Breast epithelium (tissue), 4 donors: ENCODE results near the gene SLC41A3. TPM values are rescaled to one million over a fixed set of nuclear protein-coding genes. Genes with fewer than 3 reads are reported as not detected.

Experiments
- DNase-seq, 2 donors: peaks; one replicate each; pipeline ENCODE4 v3.0.0-alpha.2; 2019; ENCODE audit warnings: low spot score in 2 of 2
- H3K27ac ChIP-seq, 2 donors: fragments of 200-600 bp; sonication (generic) in 1 of 2; one replicate each; pipeline ENCODE4 v1.5.1; 2016 to 2019; ENCODE audit warnings: mild to moderate bottlenecking in 1 of 2
- H3K27me3 ChIP-seq, 2 donors: fragments of 200-600 bp; sonication (generic) in 1 of 2; one replicate each; pipeline versions ENCODE4 v1.5.1 to v1.6.0; 2017 to 2019; ENCODE audit warnings: control low read depth in 1 of 2, mild to moderate bottlenecking in 1 of 2
- H3K36me3 ChIP-seq: fragments of 200-600 bp; one replicate; pipeline ENCODE4 v1.5.1; 2019
- H3K4me1 ChIP-seq, 2 donors: fragments of 200-600 bp; sonication (generic); one replicate each; pipeline ENCODE4 v1.5.1; 2016 to 2019; ENCODE audit warnings: control low read depth in 1 of 2
- H3K4me3 ChIP-seq, 3 donors: fragments of 200-600 bp; sonication (generic); 1 replicate in 2 of 3; 2 replicates in 1 of 3; pipeline ENCODE4 v1.5.1; 2016 to 2019; ENCODE audit warnings: mild to moderate bottlenecking in 3 of 3, moderate library complexity in 2 of 3
- H3K9me3 ChIP-seq, 2 donors: fragments of 200-600 bp; sonication (generic) in 1 of 2; one replicate each; pipeline ENCODE4 v1.5.1; 2016 to 2019; ENCODE audit warnings: control low read depth in 1 of 2
- POLR2A ChIP-seq: fragments of 450-650 bp; IDR thresholded peaks from one replicate; pipeline ENCODE4 v1.6.1; 2016; ENCODE audit warnings: antibody characterized with exemption, mild to moderate bottlenecking, moderate library complexity
- POLR2AphosphoS5 ChIP-seq, 3 donors: sonication (generic); formaldehyde crosslinking; IDR thresholded peaks; one replicate each; pipeline ENCODE4 v1.6.1; 2017; ENCODE audit warnings: antibody characterized with exemption in 3 of 3
- intact Hi-C: fragments of 100-400 bp; cut with DNase I; formaldehyde crosslinking; loops from one replicate; pipeline ENCODE4 v1.15.1; 2023; ENCODE audit warnings: low total_unique reads
- total RNA-seq, 3 donors: library from RNA; depleted of rRNA; stranded (reverse); fragments of >200 nt; gene quantifications; one replicate each; pipeline ENCODE4 v1.1.0, GENCODE V29; 2016
- TF ChIP-seq, protein P1 (sequence below), 3 donors: fragments of 450-650 bp; IDR thresholded peaks; one replicate each; pipeline ENCODE4 v1.5.1; 2016 to 2017; ENCODE audit warnings: antibody characterized with exemption in 3 of 3, mild to moderate bottlenecking in 3 of 3, moderate library complexity in 3 of 3

Gene SLC41A3
- total RNA-seq, 3 donors from 2014 or later: 42.6 to 53.7 (median 50.1) TPM

DNA sequence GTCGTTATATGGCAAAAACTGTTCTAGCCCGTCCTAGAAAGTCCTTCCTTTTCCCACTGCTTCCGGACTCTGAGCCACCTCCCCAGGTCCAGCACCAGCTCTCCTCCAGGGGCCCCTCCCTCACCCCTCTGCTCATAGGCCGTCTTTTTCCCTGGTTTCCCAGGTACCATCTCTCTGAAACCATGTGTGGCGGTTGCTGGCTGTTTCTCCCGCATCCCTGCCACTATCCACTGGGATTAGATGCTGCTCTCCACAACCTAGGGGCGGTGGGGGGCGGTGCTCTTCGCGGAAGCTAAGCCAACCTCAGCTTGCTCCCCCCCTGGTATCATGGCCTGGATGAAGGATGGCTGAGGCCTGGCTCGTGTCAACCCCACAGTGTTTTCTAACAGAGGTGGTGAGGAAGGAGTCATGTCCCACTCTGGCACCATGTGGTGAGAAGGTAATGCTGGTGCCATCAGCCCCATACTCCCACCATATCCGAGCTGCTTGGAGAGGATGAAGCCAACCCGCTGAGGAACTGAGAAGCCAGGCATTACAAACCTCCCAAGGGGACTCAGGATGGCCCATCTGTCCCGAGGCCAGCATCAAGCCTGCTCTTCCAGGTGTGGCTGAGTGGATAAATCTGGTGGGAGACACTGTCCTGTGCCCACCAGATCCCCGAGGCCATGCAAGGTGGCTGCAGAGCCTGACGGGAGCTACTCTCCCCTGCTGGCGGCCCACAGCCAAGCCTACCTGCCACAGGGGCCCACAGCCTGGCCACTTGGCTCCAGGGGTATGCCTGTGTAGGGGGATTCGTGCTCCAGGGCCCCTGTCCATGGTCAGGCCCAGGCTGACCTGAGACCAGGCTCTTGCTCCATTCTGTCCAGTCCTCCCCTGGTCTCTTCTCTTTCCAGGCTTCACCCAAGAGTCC lies 27.9 kb upstream of the SLC41A3 start:
- no peaks in the 10 kb centered on the region for H3K9me3 ChIP-seq
- no peaks in the 10 kb centered on the region for H3K4me1 ChIP-seq
- no peak for TF ChIP-seq POLR2AphosphoS5 (IDR thresholded peaks at IDR 0.05)
- no peak for TF ChIP-seq POLR2A
- TF ChIP-seq, protein P1, sequence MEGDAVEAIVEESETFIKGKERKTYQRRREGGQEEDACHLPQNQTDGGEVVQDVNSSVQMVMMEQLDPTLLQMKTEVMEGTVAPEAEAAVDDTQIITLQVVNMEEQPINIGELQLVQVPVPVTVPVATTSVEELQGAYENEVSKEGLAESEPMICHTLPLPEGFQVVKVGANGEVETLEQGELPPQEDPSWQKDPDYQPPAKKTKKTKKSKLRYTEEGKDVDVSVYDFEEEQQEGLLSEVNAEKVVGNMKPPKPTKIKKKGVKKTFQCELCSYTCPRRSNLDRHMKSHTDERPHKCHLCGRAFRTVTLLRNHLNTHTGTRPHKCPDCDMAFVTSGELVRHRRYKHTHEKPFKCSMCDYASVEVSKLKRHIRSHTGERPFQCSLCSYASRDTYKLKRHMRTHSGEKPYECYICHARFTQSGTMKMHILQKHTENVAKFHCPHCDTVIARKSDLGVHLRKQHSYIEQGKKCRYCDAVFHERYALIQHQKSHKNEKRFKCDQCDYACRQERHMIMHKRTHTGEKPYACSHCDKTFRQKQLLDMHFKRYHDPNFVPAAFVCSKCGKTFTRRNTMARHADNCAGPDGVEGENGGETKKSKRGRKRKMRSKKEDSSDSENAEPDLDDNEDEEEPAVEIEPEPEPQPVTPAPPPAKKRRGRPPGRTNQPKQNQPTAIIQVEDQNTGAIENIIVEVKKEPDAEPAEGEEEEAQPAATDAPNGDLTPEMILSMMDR (IDR thresholded peaks at IDR 0.05): no peak
- H3K27me3 ChIP-seq: no peaks in the 10 kb centered on the region
- no peak overlapping the region for H3K27ac ChIP-seq
- peak in 1 of 2 donors; percentile 42 for DNase-seq
- no peak overlapping the region for H3K4me3 ChIP-seq
- H3K36me3 ChIP-seq: no peaks in the 10 kb centered on the region
- intact Hi-C loops: no loop called here

DNA sequence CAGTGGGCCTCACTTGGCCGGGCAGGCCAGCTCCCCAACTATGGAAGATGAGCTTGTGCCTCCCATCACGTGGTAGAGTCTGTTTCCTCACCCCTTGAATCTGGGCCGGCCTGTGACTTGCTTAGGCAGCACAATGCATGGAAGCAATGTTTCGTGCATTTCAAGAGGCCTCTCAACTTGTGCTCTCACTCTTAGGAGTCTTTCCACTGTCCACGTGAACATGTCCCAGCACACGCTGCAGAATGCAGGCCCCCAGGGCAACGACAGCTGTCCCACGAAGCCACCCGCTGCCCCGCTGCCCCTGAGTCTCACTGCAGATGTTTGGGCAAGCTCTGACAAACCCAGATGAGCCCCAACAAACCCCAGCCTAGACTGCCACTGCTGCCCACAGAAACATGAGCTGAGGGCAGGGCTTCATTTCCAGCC lies 27.2 kb upstream of the SLC41A3 start:
- intact Hi-C loops: no loop called here
- DNase-seq: peak in 1 of 2 donors; percentile 11
- H3K9me3 ChIP-seq: no peaks in the 10 kb centered on the region
- H3K36me3 ChIP-seq: no peaks in the 10 kb centered on the region
- TF ChIP-seq POLR2A (no peak), POLR2AphosphoS5 (IDR thresholded peaks at IDR 0.05) (no peak)
- TF ChIP-seq, protein P1 (IDR thresholded peaks at IDR 0.05): no peak
- H3K4me1 ChIP-seq: no peaks in the 10 kb centered on the region
- no peak overlapping the region for H3K4me3 ChIP-seq
- no peak overlapping the region for H3K27ac ChIP-seq
- no peaks in the 10 kb centered on the region for H3K27me3 ChIP-seq

DNA sequence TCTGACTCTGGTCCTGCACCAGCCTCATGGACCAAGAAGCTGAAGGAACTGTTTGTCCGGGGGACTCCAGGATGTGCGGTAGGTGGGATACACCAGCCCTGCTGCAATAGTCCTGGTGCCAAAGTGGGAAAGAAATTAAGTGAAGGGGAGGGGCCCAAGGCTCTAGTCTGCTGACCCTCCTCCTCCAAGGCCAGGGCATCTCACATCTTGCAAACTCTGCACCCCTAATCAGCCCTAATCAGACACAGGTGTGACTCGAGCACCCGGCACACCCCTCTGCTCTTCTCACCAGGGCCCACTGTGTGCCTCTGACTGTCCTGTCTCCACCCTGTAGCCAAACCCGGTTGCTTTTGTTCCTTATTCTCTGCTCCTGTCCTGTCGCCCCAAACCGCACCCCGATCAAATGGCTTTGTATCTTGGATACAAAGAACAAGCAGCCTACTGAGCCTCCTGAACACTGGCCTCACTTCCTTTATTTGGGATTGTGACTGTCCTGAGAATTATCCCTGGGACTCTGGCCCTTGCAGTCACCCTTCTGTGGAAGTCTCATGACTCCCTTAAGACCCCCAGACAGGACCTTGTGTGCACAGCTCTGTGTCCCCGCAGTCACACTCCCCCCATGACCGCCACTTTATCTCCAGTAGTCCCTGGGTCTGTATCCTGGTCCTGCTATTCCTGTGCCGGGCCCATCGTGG lies 26.7 kb upstream of the SLC41A3 start:
- Histone ChIP-seq H3K36me3 (no peaks in the 10 kb centered on the region), H3K9me3 (no peaks in the 10 kb centered on the region), H3K27me3 (no peaks in the 10 kb centered on the region), H3K27ac (no peak overlapping the region), H3K4me3 (no peak overlapping the region), H3K4me1 (no peaks in the 10 kb centered on the region)
- intact Hi-C loops: no loop called here
- peak in 1 of 2 donors; percentile 5 for DNase-seq
- TF ChIP-seq, protein P1 (IDR thresholded peaks at IDR 0.05): no peak
- no peak for TF ChIP-seq POLR2A
- TF ChIP-seq POLR2AphosphoS5 (IDR thresholded peaks at IDR 0.05): no peak

- Histone ChIP-seq H3K4me3 (no peak overlapping the region), H3K27ac (no peak overlapping the region), H3K4me1 (no peaks in the 10 kb centered on the region), H3K9me3 (no peaks in the 10 kb centered on the region), H3K27me3 (no peaks in the 10 kb centered on the region), H3K36me3 (no peaks in the 10 kb centered on the region)
- TF ChIP-seq POLR2AphosphoS5 (IDR thresholded peaks at IDR 0.05) (no peak), POLR2A (no peak)
- TF ChIP-seq, protein P1 (IDR thresholded peaks at IDR 0.05): no peak
- intact Hi-C loops: no loop called here
- peak in 1 of 2 donors; percentile 13 for DNase-seq
Measured at GRCh38 chr3:126109880-126110235, 25.9 kb upstream of the SLC41A3 start.
